GM18502 (cell line): ENCODE measurements around the gene AIG1.
"Not testable (repeated sequence)": the region's sequence is repeated elsewhere in the genome, so short reads cannot be mapped to it uniquely, and the experiment has no call there.

Source experiments
- ATAC-seq: cut with Tn5 transposase; IDR thresholded peaks from one replicate; pipeline ENCODE4 v1.9.1; 2021; ENCODE audit warnings: mild to moderate bottlenecking; ENCODE audit not compliant: unreplicated experiment, poor library complexity

The AIG1 gene, protein sequence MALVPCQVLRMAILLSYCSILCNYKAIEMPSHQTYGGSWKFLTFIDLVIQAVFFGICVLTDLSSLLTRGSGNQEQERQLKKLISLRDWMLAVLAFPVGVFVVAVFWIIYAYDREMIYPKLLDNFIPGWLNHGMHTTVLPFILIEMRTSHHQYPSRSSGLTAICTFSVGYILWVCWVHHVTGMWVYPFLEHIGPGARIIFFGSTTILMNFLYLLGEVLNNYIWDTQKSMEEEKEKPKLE

GRCh38 chr6:143060806-143061596, at the start of gene AIG1:
TSS of gene AIG1 (plus strand) at chr6:143060889. CDS start at chr6:143060926, 37 bp downstream.
- peak; percentile 73 for ATAC-seq

GRCh38 chr6:143014764-143015163, 45.9 kb upstream of the AIG1 start:
- ATAC-seq = no peak

DNA sequence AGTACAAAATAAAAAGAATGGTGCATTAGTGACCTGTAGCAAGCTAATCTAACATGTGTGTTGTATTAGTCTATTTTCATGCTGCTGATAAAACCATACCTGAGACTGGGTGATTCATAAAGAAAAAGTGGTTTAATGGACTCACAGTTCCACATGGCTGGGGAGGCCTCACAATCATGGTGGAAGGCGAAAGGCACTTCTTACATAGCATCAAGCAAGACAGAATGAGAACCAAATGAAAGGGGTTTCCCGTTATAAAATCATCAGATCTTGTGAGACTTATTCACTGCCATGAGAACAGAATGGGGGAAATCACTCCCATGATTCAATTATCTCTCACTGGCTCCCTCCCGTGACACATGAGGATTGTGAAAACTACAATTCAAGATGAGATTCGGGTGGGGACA, 45.4 kb upstream of the AIG1 start:
- peak; percentile 50 for ATAC-seq

DNA sequence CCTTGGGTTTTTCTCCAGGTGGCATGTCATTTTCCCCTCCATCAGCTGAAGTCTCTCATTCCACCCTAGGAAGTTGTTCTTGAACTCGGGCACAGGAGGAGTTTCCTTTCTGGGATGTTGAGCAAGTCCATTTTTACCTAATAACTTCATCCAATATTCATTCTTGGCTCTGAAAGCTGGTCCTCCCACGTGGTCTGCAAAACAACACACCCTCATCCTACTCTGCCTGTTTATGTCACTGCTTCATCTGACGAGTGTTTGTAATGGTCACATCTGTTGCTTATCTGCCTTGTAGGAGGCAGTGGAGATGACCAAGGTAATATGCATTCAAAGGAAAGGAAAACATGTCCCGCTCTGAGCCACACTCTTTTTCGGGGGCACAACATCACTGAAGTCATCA, 41.7 kb upstream of the AIG1 start:
- no peak for ATAC-seq

DNA sequence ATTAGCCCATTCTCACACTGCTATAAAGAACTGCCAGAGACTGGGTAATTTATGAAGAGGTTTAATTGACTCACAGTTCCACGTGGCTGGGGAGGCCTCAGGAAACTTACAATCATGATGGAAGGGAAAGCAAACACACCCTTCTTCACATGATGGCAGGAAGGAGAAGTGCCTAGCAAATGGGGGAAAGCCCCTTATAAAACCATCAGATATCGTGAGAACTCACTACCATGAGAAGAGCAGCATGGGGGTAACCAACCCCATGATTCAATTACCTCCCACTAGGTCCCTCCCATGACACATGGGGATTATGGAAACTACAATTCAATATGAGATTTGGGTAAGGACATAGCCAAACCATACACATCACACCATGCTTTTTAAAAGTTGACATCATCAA, 39.8 kb upstream of the AIG1 start:
- not testable (repeated sequence) for ATAC-seq

- ATAC-seq = no peak
Measured at GRCh38 chr6:143021543-143021942, 39.1 kb upstream of the AIG1 start.

GRCh38 chr6:143022587-143022986, 38.1 kb upstream of the AIG1 start:
- no peak for ATAC-seq

DNA sequence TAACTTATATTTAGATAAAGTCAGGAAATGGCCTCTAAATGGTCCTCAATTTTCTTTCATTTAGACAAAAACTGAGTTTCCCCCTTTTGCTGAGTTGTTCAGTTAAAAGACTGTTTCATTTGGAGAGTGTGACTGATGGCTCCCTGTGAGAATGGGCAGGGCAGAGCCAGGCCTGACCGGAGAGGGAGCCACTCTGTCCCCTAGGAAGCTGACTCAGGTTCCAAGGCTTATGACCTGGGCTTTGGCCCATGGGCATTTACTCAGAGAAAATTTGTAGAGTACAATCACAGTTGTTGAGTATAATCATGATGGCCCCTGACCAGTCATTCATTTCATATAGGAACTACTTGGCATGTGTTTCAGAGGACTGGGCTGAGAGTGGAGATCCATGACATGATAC, 37.0 kb upstream of the AIG1 start:
- no peak for ATAC-seq

DNA sequence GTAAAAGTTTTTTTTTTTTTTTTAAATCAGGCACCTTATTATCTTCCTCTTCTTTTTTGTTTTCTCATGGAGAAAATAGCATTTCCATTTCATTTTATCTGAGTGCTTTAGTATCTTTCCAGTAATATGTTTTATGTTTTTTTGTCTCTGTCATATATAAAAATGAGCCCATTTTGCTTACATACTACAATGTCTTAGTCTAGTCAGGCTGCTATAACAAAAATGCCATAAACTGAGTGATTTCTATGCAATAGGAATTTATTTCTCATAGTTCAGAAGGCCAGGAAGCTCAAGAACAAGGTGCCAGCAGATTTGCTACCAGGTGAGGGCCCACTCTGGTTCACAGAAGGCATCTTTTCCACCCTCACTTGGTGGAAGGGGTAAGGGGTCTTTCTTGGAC, 35.7 kb upstream of the AIG1 start:
- ATAC-seq = no peak

DNA sequence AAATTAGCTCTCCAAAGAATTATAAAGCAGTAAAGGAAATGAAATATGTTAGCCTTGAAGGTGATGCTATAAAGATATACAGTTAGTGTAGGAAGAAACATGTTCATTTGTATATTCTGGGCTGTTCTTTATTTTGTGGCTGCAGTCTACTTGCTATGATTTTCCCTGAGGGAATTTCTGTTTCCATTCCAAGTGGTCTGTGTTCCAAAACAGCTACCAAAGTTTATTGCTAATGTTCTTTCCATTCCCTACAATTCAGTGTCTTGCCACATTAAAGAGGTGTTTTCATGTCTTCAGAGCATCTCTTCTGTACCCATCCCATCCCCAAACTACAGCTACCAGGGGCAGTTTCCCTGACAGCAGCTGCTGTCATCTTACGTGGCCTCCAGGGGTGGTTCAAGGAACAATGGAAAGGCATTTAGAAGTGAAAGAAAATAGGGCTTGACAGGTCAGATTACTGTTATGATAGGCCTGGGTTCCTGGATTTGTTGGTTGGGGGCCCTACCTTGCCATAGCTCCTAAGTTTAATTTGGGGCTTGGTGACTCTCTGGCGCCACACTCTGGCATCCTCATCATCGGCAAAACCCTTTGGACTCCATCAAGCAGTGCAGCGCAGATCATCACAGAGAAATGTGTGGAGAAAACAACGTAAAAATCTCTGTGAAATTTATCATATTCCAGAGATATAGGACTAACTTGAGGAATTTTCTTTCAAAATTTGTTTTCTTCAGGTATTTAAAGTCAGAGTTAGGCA, 33.8 kb upstream of the AIG1 start:
- ATAC-seq = no peak

DNA sequence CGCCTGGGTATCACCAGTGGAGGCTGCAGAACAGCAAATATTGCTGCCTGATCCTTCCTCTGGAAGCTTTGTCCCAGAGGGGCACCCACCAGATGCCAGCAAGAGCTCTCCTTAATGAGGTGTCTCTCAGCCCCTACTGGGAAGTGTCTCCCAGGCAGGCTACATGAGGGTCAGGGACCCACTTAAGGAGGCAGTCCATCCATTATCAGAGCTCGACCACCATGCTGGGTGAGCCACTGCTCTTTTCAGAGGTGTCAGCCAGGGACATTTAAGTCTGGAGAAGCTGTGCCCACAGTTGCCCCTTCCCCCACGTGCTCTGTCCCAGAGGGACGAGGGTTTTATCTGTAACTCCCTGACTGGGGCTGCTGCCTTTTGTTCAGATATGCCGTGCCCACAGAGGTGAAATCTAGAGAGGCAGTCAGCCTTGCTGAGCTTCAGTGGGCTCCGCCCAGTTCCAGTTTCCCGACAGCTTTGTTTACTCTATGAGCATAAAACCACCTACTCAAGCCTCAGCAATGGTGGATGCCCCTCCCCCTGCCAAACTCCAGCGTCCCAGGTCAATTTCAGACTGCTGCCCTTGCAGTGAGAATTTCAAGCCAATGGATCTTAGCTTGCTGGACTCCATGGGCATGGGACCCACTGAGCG, 25.9 kb upstream of the AIG1 start:
- no peak for ATAC-seq

DNA sequence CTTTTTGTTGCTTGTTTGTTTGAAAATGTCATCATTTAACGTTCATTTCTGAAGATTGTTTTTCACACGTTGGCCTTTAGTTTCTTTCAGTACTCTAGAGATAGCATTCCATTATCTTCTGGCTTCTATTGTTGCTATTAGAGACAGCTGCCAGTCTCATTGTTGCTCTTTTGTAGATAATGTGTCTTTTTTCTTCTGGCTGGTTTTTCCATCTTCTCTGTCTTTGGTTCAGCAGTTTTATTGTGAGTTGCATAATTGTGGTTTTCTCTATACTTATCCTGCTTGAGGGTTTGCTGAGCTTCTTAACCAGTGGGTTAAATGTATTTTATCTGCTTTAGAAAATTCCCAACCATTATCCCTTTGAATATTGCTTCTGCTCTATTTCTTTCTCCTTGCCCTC, 23.2 kb upstream of the AIG1 start:
- no peak for ATAC-seq

- no peak for ATAC-seq
Measured at GRCh38 chr6:143038833-143039232, 21.9 kb upstream of the AIG1 start.

GRCh38 chr6:143039548-143039947, 21.1 kb upstream of the AIG1 start:
- no peak for ATAC-seq

DNA sequence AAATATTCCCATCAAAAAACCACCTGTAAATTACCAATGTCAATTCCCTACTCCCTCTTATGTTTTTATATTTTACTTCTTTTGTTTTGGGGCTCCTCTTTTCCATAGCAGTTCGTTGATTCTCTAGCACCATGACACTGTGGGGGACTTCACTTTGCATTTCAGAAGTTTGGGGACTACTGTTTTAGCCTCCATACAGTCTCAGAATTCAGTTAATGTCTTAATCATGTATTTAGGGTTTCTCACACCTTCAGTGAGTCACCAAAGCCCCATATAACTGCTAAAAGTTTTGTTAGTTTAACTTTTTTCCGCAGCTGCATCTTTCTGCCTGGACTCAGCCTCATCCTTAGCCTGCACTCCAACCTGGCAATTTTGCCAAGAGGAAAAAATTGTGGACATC, 20.7 kb upstream of the AIG1 start:
- ATAC-seq = no peak

DNA sequence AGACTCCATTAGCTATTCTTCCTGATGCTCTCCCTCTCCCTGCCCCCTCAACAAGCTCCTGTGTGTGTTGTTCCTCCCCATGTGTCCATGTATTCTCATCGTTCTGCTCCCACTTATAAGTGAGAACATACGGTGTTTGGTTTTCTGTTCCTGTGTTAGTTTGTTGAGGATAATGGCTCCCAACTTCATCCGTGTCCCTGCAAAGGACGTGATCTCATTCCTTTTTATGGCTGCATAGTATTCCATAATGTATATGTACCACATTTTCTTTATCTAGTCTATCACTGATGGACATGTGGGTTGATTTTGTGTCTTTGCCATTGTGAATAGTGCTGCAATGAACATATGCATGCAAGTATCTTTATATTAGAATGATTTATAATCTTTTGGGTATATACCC, 16.3 kb upstream of the AIG1 start:
- not testable (repeated sequence) for ATAC-seq

GRCh38 chr6:143049611-143050010, 11.1 kb upstream of the AIG1 start:
- ATAC-seq = no peak

DNA sequence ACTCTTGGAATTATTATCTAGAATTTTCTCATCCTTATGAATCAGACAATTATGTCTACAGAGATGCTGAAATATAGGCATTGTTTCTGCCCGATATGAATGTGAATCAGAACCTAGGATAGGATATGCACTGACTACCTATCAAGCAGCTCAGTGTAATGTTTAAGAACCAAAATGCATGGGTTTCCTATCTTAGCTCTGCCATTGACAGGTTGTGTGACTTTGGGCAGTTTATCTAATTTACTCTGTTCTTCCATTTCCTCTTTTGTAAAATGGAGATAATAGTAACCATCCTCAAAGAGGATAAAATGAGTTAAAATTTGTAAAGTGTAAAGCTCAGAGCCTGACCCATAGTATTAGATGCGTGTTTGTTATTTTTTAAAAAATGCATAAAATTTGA, 10.2 kb upstream of the AIG1 start:
- no peak for ATAC-seq

GRCh38 chr6:143052282-143052681, 8.4 kb upstream of the AIG1 start:
- no peak for ATAC-seq

DNA sequence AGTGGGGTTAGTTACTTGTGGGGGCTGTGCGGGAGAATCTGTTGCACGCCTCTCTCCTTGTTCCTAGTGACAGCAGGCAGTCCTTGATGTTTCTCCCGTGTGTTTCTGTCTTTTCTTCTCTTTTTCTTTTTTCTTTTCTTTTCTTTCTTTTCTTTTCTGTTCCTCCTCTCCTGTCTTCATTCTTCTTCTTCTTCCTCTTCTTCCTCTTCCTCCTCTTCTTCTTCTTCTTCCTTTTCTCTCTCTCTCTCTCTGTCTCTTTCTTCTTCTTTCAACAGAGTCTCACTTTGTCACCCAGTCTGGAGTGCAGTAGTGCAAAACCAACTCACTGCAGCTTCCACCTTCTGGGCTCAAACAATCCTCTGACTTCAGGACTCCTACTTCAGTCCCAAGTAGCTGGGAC, 6.8 kb upstream of the AIG1 start:
- ATAC-seq = no peak

DNA sequence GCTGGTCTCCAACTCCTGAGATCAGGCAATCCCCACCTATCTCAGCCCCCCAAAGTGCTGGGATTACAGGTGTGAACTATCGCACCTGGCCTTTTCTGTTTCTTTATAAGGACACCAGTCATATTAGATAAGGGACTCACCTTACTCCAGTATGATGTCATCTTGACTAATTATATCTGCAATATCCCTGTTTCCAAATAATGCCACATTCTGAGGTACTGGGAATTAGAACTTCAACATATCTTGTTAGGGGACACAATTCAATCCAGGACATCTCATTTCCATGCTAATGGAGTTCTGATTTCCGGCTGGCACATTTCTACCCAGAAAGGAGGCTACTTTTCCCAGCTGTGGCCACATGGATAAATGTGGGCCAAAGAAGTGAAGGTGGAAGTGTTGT, 6.4 kb upstream of the AIG1 start:
- no peak for ATAC-seq
